Smooth muscle cell (in vitro differentiated cells): ENCODE results near the gene NACC2. TPM values are rescaled to one million over a fixed set of nuclear protein-coding genes. Genes with fewer than 3 reads are reported as not detected.

Experiments
- DNase-seq: peaks from one replicate; lab custom pipeline; 2025; ENCODE audit not compliant: unreplicated experiment; lab: John Stamatoyannopoulos, UW
- H2AFZ ChIP-seq: fragments of 200-600 bp; sonication (generic); 2 replicates; pipeline ENCODE4 v1.6.0; 2016; ENCODE audit warnings: antibody characterized with exemption, low read depth, mild to moderate bottlenecking
- H3F3A ChIP-seq: fragments of 200-600 bp; sonication (generic); 2 replicates; pipeline ENCODE4 v1.6.0; 2017; ENCODE audit warnings: antibody characterized with exemption, low read depth
- H3K27ac ChIP-seq: fragments of 200-600 bp; sonication (generic); 2 replicates; pipeline ENCODE4 v1.5.1; 2016; ENCODE audit warnings: low read depth, mild to moderate bottlenecking
- H3K27me3 ChIP-seq: fragments of 200-600 bp; sonication (generic); 2 replicates; pipeline ENCODE4 v1.6.1; 2016; ENCODE audit warnings: low read depth, mild to moderate bottlenecking
- H3K36me3 ChIP-seq: fragments of 200-600 bp; sonication (generic); 2 replicates; pipeline ENCODE4 v1.5.1; 2016; ENCODE audit warnings: low read depth
- H3K4me1 ChIP-seq: fragments of 200-600 bp; sonication (generic); 2 replicates; pipeline ENCODE4 v1.5.1; 2016; ENCODE audit warnings: low read depth
- H3K4me2 ChIP-seq: fragments of 200-600 bp; sonication (generic); 2 replicates; pipeline ENCODE4 v1.6.0; 2016; ENCODE audit warnings: mild to moderate bottlenecking
- H3K4me3 ChIP-seq: fragments of 200-600 bp; sonication (generic); 2 replicates; pipeline ENCODE4 v1.5.1; 2016; ENCODE audit warnings: mild to moderate bottlenecking
- H3K79me2 ChIP-seq: fragments of 200-600 bp; sonication (generic); 2 replicates; pipeline ENCODE4 v1.6.0; 2016; ENCODE audit warnings: low read depth, mild to moderate bottlenecking
- H3K9ac ChIP-seq: fragments of 200-600 bp; sonication (generic); 2 replicates; pipeline ENCODE4 v1.6.0; 2016; ENCODE audit warnings: low read depth
- H3K9me3 ChIP-seq: fragments of 200-600 bp; sonication (generic); replicated peaks from 2 replicates; pipeline ENCODE4 v1.5.1; 2016; ENCODE audit warnings: low read depth
- H4K20me1 ChIP-seq: fragments of 200-600 bp; sonication (generic); 2 replicates; pipeline ENCODE4 v1.6.0; 2016; ENCODE audit warnings: low read depth
- CTCF ChIP-seq: fragments of 200-600 bp; sonication (generic); IDR thresholded peaks from 2 replicates; pipeline ENCODE4 v1.5.1; 2017; ENCODE audit warnings: borderline replicate concordance, mild to moderate bottlenecking, antibody characterized with exemption; ENCODE audit not compliant: insufficient read depth, poor library complexity, severe bottlenecking
- WGBS: methylation state at CpG from one replicate; pipeline ENCODE4 v1.1.7; 2016; ENCODE audit warnings: low lambda C conversion rate; 5-methylcytosine and 5-hydroxymethylcytosine counted together
- polyA plus RNA-seq: library from polyadenylated mRNA; unstranded; fragments of >200 nt; fragmentation: Nextera tagmentation; extraction: Ambion mirVana; gene quantifications from 2 replicates; pipeline ENCODE4 v1.2.1, GENCODE V29; 2016
- total RNA-seq: library from RNA; depleted of rRNA; stranded (reverse); fragments of >200 nt; gene quantifications from 2 replicates; pipeline ENCODE4 v1.2.3, GENCODE V29; 2014

Gene NACC2
- total and polyA plus RNA-seq, 2 experiments from 2014 or later: 6.7 to 8.8 TPM

- Histone ChIP-seq H3K4me3 (peak overlapping the region; percentile 92), H2AFZ (no peak overlapping the region), H3K36me3 (no peaks in the 10 kb centered on the region), H4K20me1 (peaks cover 52% of the 10 kb centered on the region), H3F3A (no peaks in the 10 kb centered on the region), H3K4me1 (peaks cover 7% of the 10 kb centered on the region), H3K27ac (peak overlapping the region; percentile 61), H3K9me3 (no peaks in the 10 kb centered on the region), H3K4me2 (peak overlapping the region; percentile 97), H3K79me2 (peaks cover 60% of the 10 kb centered on the region), H3K9ac (peak overlapping the region; percentile 82), H3K27me3 (no peaks in the 10 kb centered on the region)
- DNase-seq: no peak
- 62% methylated on average over 9 of the region's 9 CpGs for WGBS
- no peak for TF ChIP-seq CTCF
Observed at GRCh38 chr9:135959814-135960213, 135.3 kb downstream of the NACC2 start.

- peaks cover 60% of the 10 kb centered on the region for H3K79me2 ChIP-seq
- H3F3A ChIP-seq: no peaks in the 10 kb centered on the region
- H3K9ac ChIP-seq: no peak overlapping the region
- H3K4me2 ChIP-seq: no peak overlapping the region
- H3K9me3 ChIP-seq: no peaks in the 10 kb centered on the region
- H4K20me1 ChIP-seq: peaks cover 55% of the 10 kb centered on the region
- no peak overlapping the region for H2AFZ ChIP-seq
- TF ChIP-seq CTCF: no peak
- peaks cover 7% of the 10 kb centered on the region for H3K4me1 ChIP-seq
- no peak overlapping the region for H3K27ac ChIP-seq
- H3K27me3 ChIP-seq: no peaks in the 10 kb centered on the region
- H3K4me3 ChIP-seq: no peak overlapping the region
- H3K36me3 ChIP-seq: no peaks in the 10 kb centered on the region
- DNase-seq: no peak
- 73% methylated on average over 12 of the region's 12 CpGs for WGBS
Observed at GRCh38 chr9:135958485-135958884, 136.6 kb downstream of the NACC2 start.

GRCh38 chr9:135957431-135957830, 137.7 kb downstream of the NACC2 start:
- no peak overlapping the region for H3K9ac ChIP-seq
- peaks cover 55% of the 10 kb centered on the region for H4K20me1 ChIP-seq
- DNase-seq: no peak
- no peak for TF ChIP-seq CTCF
- H3K79me2 ChIP-seq: peaks cover 60% of the 10 kb centered on the region
- H3K4me2 ChIP-seq: no peak overlapping the region
- 93% methylated on average over 9 of the region's 9 CpGs for WGBS
- no peaks in the 10 kb centered on the region for H3K9me3 ChIP-seq
- no peaks in the 10 kb centered on the region for H3K36me3 ChIP-seq
- H3F3A ChIP-seq: no peaks in the 10 kb centered on the region
- H3K27me3 ChIP-seq: no peaks in the 10 kb centered on the region
- no peak overlapping the region for H2AFZ ChIP-seq
- H3K27ac ChIP-seq: no peak overlapping the region
- H3K4me1 ChIP-seq: peaks cover 7% of the 10 kb centered on the region
- no peak overlapping the region for H3K4me3 ChIP-seq

- DNase-seq: no peak
- no peaks in the 10 kb centered on the region for H3K9me3 ChIP-seq
- peaks cover 11% of the 10 kb centered on the region for H3K4me1 ChIP-seq
- TF ChIP-seq CTCF: no peak
- H3K9ac ChIP-seq: no peak overlapping the region
- H3K4me3 ChIP-seq: no peak overlapping the region
- no peak overlapping the region for H3K4me2 ChIP-seq
- no peaks in the 10 kb centered on the region for H3K36me3 ChIP-seq
- no peaks in the 10 kb centered on the region for H3F3A ChIP-seq
- H3K27ac ChIP-seq: no peak overlapping the region
- no peaks in the 10 kb centered on the region for H3K27me3 ChIP-seq
- WGBS: 97% methylated on average over 8 of the region's 8 CpGs
- H2AFZ ChIP-seq: no peak overlapping the region
- H3K79me2 ChIP-seq: peaks cover 60% of the 10 kb centered on the region
- peaks cover 55% of the 10 kb centered on the region for H4K20me1 ChIP-seq
Observed at GRCh38 chr9:135956802-135957174, 138.3 kb downstream of the NACC2 start.
